K562 (cell line): ENCODE measurements around the gene EML2. TPM values are rescaled to one million over a fixed set of nuclear protein-coding genes. Genes with fewer than 3 reads are reported as not detected.

Source experiments
- ARNT ChIP-seq, 2 experiments: fragments of 450-650 bp; IDR thresholded peaks; 2 replicates each; pipeline ENCODE4 v1.6.1; 2016; ENCODE audit warnings: mild to moderate bottlenecking in 1 of 2
- BCOR ChIP-seq: fragments of 450-650 bp; IDR thresholded peaks from 2 replicates; pipeline ENCODE4 v1.6.1; 2016
- CBX8 ChIP-seq: fragments of 200-600 bp; sonication (generic); IDR thresholded peaks from 2 replicates; pipeline ENCODE4 v1.6.1; 2012; ENCODE audit warnings: borderline replicate concordance, mixed run types, low read depth, mild to moderate bottlenecking, moderate library complexity, mixed read lengths, low read length, control low read depth, inconsistent platforms; ENCODE audit not compliant: poor library complexity, severe bottlenecking; ENCODE audit errors: extremely low read depth
- E2F1 ChIP-seq: sonication (generic); formaldehyde crosslinking; IDR thresholded peaks from 2 replicates; pipeline ENCODE4 v1.8.1; 2023; ENCODE audit warnings: mild to moderate bottlenecking, missing genetic modification reagents, moderate library complexity
- ELK3 ChIP-seq: fragments of 450-650 bp; formaldehyde crosslinking; IDR thresholded peaks from 2 replicates; pipeline ENCODE4 v1.4.0; 2020; ENCODE audit warnings: mild to moderate bottlenecking
- GABPB2 ChIP-seq: fragments of 250-450 bp; sonication (Bioruptor Pico); conservative IDR thresholded peaks from 2 replicates; pipeline ENCODE4 v1.5.1; 2021; ENCODE audit warnings: mild to moderate bottlenecking
- L3MBTL2 ChIP-seq: fragments of 450-650 bp; IDR thresholded peaks from 2 replicates; pipeline ENCODE4 v1.6.1; 2016; ENCODE audit warnings: mild to moderate bottlenecking, moderate library complexity
- REST ChIP-seq, 2 experiments: fragments of 450-650 bp; formaldehyde crosslinking in 1 of 2; IDR thresholded peaks; 2 replicates each; pipeline versions ENCODE4 v1.4.0 to v1.6.1; 2014 to 2020; ENCODE audit warnings: mild to moderate bottlenecking in 2 of 2, borderline replicate concordance in 1 of 2, low read depth in 1 of 2
- SIX5 ChIP-seq, 2 experiments: IDR thresholded peaks; 2 replicates each; pipeline ENCODE4 v1.6.1; 2011; ENCODE audit warnings: low read length in 2 of 2, borderline replicate concordance in 1 of 2, low read depth in 1 of 2, mild to moderate bottlenecking in 1 of 2, moderate library complexity in 1 of 2; ENCODE audit not compliant: insufficient read depth in 1 of 2
- SMC3 ChIP-seq: conservative IDR thresholded peaks from 2 replicates; pipeline ENCODE4 v1.6.1; 2011; ENCODE audit warnings: low read depth, low read length, improper control_type of control experiment; ENCODE audit not compliant: insufficient read depth
- ZBTB43 ChIP-seq: sonication (generic); formaldehyde crosslinking; IDR thresholded peaks from 2 replicates; pipeline ENCODE4 v1.8.0; 2023; ENCODE audit warnings: mild to moderate bottlenecking, missing genetic modification reagents
- ZBTB9 ChIP-seq: fragments of 450-650 bp; formaldehyde crosslinking; IDR thresholded peaks from 2 replicates; pipeline ENCODE4 v1.4.0; 2020; ENCODE audit warnings: mild to moderate bottlenecking, moderate library complexity
- ZNF232 ChIP-seq: sonication (generic); formaldehyde crosslinking; IDR thresholded peaks from 2 replicates; pipeline ENCODE4 v1.8.0; 2022; ENCODE audit warnings: mild to moderate bottlenecking, missing genetic modification reagents
- polyA plus RNA-seq, 8 experiments: library from polyadenylated mRNA; depleted of rRNA in 4 of 8; stranded (reverse) in 5 of 8; unstranded in 3 of 8; fragments of >200 nt; fragmentation: Nextera tagmentation in 2 of 8; fragmentation: Illumina TruSeq in 1 of 8; extraction: Ambion mirVana in 2 of 8; extraction: Trizol in 1 of 8; gene quantifications; 2 replicates each; pipeline versions ENCODE4 v1.2.1 to v1.2.3, GENCODE V29; 2011 to 2014; ENCODE audit warnings: inconsistent platforms in 1 of 8, missing spikeins in 1 of 8
- total RNA-seq, 7 experiments: library from RNA; depleted of rRNA in 6 of 7; stranded (reverse); fragments of >200 nt in 6 of 7; fragmentation: Illumina TruSeq in 2 of 7; extraction: Trizol in 2 of 7; gene quantifications; 2 replicates each; pipeline versions ENCODE4 v1.2.1 to v1.2.3, GENCODE V29; 2011 to 2021; ENCODE audit warnings: low replicate concordance in 1 of 7

The EML2 gene
- total and polyA plus RNA-seq, 9 of the 15 experiments (the other 6 are each of a cell fraction or from before 2014, with no cell fraction given): 2.6 to 69.6 (median 24.8) TPM

GRCh38 chr19:45591004-45591637 lies 48.1 kb downstream of the EML2 start (continued):
- no peak for TF ChIP-seq E2F1 (CRISPR knock-in tag)
- TF ChIP-seq L3MBTL2: peak; percentile 99
- no peak for TF ChIP-seq BCOR
- peak; percentile 91 for TF ChIP-seq REST (IDR thresholded peaks at IDR 0.05; ENCODE audit: borderline replicate concordance)
- TF ChIP-seq REST (CRISPR knock-in tag; IDR thresholded peaks at IDR 0.05; ENCODE audit: low read depth): 0 out of 2 replicates have a peak, but pooled peaks have one; percentile 50
- no peak for TF ChIP-seq SIX5 (IDR thresholded peaks at IDR 0.05; ENCODE audit: borderline replicate concordance in 1 of 2, insufficient read depth in 1 of 2, low read depth in 1 of 2, low read length in 2 of 2)
- TF ChIP-seq SMC3: peak; percentile 85
- TF ChIP-seq ZBTB9 (CRISPR knock-in tag): peak; percentile 55; the same call in 1 of the 2 replicates
- no peak for TF ChIP-seq ZNF232
- no peak for TF ChIP-seq ELK3 (CRISPR knock-in tag)
- no peak for TF ChIP-seq CBX8
- no peak for TF ChIP-seq ZBTB43 (CRISPR knock-in tag)
- no peak for TF ChIP-seq GABPB2
- TF ChIP-seq ARNT (IDR thresholded peaks at IDR 0.05): no peak
